CD4-positive, alpha-beta T cell treated with Interleukin-10 for 1 hour (primary cell): ENCODE measurements around the gene GPSM3.

Source experiments
- DNase-seq: peaks from one replicate; pipeline ENCODE4 v3.0.0-alpha.2; 2020

GPSM3 gene

DNA sequence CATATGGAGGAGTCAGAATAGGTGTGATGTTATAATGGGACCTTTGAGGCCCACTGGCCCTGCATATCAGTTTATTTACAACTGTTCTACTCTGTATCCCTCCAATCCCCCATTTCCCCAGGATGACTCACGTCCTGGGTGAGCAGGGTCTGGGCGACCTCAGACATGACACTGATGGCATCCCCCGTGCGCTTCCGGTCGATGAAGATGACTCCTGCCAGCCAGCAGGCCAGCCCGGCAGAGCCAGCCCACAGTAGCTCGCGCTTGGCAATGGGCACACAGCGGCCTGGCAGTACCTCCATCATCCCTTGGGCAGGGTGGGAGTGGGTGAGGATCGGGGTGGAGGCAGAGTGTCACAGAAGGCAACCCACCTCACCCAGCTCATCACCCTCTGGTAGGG, 22.1 kb downstream of the GPSM3 start:
- DNase-seq: no peak

DNA sequence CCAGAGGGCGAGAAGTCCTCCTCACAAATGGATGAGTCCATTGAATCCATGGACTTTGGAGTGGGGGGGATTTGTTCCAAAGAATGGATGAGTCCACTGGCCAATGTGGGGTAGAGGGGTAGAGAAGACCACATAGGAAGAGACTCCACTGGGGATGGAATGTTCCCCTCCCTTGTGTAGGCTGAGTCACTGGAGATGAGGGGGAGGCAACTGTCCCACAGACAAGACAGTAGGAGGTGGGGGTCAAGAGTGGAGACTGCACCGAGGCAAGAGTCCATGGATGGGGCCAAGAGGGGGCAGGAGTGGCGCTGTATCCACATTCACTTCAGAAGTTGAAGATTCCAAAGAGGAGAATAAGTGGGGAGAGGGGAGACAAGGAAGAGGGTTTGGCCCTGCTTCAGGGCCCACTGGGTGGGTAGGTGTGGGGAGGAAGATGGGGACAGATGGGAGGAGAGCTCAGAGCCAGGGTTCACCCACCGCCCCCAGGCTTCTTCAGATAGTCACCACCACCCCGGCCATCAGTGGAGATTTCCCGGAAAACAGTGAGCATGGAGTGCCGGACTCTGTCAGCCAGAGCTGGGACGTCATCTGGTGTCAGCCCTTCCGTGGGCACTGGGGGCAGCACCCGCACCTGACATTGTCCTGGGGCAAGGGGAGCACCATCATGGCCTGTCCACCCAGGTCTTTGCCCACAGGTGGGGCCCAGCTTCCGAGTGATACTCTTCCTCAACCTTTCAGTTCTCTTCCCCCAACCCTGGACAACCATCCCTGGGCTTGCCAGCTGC, 23.4 kb downstream of the GPSM3 start:
- no peak for DNase-seq

DNA sequence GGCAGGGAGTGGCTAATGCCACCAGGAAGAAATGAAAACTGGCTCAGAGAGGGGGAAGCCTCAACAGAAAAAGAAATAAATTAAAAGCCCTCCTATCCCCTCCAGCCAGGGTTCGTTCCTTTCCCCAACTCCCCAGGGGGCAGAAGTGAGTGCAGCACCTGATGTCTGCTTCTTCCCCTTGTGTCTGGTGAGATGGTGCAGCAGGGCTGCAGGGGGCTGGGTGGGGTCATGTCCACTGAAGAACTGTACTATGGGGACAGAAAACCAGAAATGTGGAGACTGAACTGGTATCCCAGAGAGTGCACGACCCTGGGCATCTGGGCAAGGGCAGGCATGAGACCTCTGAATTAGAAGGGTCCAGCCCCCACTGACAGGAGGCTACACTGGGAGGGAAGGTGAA, 24.1 kb downstream of the GPSM3 start:
- DNase-seq: no peak

DNA sequence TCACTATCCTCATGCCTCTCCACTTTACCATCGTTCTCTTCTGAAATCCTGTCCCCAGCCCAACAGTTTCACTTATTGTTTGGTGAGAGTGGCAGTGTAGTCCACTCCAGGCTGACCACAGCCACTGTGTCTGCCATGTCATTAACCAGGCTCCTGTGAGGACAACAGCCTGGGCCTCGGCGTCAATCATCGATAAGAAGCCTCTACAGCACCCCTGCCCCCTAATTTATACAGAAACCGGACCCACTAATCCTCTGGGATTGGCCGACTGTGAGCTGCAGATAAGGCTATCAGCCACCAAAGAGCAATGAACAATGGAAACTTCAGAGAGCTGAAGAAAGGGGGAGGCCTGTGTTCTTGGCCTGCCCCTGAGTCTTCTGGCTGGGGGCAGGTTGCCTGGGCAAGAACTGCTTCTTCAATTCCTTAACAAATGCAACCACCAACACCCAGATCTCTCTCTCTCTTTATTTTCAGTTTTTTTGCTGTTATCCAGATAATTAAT, 24.6 kb downstream of the GPSM3 start:
- DNase-seq: no peak

DNA sequence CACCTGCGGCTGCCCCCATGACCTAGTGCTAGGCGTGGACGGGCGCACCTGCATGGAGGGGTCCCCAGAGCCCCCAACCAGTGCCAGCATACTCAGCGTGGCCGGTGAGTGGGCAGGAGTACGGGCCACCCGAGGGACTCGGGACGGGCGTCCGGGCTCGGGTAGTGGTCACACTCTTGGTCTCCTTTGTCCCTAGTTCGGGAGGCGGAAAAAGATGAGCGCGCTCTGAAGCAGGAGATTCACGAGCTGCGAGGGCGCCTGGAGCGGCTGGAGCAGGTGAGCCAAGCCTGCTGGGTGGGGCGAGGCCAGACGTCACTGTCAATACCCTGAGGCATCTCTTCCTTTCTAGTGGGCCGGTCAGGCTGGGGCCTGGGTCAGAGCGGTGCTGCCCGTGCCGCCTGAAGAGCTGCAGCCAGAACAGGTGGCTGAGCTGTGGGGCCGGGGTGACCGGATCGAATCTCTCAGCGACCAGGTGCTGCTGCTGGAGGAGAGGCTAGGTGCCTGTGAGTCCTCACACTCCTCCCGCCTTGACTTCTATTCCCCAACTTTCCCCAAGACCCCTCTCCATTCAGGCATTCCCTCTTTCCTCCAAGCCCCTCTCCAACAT, 25.2 kb downstream of the GPSM3 start:
- DNase-seq: no peak

DNA sequence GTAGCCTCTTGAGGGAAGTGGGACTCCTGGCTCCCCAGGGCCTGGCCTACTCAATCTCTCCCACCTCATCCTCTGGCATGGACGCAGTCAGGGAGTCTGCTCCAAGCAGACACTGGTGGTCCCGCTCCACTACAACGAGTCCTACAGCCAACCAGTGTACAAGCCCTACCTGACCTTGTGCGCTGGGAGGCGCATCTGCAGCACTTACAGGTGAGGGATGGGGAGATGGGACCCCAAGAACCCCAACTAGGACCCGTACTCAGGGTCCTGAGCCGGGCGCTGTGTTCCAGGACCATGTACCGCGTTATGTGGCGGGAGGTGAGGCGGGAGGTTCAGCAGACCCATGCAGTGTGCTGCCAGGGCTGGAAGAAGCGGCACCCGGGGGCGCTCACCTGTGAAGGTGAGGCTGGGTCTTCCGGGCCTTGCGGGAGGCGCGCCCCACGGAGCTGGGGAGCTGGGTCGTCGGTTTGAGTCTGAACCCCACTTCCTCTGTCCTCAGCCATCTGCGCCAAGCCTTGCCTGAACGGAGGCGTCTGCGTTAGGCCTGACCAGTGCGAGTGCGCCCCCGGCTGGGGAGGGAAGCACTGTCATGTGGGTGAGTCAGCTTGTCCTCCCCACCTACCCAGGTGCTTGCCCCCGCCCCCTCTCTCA, 25.9 kb downstream of the GPSM3 start:
- DNase-seq: no peak

DNA sequence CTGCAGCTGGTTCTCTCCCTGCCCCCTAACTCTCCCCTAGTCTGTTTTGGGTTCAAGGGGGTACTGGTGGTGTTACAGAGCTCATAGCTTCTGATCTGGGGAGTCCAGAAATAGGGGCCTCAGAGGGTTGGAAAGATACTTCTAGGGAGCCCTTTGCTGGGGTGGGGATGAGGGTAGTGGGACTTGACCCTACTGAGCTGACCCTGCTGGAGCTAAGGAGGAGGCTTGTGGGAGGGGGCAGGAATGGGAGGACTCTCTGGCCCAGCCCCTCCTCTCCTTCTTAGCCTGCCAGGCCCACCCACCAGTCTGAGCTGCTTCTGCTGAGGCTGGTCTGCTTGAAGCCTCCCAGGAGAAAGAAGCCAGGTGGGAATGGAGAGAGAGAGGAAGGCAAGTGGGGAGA, 28.1 kb downstream of the GPSM3 start, which contains the start of gene EGFL8:
EGFL8 (plus strand) TSS at position 301 of the 400 bp plus-strand sequence. CDS start 1,571 bp downstream, outside the sequence.
- DNase-seq: no peak

DNA sequence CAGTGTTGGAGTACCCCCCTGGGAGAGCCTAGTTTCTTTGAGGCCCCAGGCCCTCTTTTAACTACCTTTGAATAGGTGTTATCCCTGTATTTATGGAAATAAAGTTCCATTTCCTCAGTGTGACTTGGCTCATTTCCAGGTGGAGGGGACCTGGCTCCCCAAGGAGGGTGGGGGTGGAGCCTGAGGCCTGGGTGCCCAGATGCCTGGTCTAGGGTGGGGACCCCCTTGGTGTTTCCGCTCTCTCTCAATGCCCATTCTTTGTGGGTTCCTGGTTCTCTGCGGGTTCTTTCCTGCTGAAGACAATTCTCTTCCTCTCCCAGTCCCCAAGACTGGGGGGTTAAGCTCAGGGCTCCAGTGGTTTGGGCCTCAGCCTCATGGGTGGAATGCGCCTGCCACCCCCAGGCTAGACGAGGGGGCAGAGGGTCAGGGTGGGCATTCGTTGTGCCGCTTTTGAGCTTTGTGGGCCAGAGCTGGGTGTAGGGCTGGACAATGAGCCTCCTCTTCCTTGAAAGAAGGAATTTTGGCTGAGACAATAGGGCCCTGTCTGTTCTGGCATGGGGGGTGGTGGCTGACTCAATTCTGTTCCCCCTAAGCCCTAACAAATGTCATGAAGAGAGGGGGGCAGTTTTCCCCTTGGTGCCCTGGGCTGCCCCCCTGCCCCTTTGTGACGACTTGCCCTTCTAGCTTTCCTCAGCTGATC, 28.7 kb downstream of the GPSM3 start:
- no peak for DNase-seq

DNA sequence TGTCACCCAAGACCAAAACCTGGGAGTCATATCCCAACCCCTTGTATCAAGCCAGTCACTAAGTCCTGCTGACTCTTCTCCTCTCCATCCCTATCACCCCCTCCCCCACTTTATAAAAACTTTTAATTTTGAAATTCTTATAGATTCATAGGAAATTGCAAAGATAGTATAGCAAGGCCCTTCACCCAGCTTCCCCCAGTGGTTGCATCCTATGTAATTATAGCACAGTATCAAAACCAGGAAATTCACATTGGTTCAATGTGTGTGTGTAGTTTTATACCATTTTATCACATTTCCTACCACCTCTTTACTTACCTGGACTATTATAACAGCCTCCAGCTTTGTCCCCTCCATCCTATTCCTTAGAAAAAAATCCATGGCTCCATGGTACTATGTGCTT, 34.4 kb downstream of the GPSM3 start:
- DNase-seq: no peak

DNA sequence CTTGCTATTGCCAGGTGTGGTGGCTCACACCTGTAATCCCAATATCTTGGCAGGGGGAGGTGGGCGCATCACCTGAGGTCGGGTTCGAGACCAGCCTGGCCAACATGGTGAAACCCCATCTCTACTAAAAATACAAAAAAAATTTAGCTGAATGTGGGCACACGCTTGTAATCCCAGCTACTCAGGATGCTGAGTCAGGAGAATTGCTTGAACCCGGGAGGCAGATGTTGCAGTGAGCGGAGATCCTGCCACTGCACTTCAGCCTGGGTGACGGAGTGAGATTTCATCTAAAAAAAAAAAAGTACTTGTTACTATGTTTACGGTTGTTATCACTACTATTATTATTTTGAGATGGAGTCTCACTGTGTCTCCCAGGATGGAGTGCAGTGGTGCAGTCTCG, 35.6 kb downstream of the GPSM3 start:
- no peak for DNase-seq

DNA sequence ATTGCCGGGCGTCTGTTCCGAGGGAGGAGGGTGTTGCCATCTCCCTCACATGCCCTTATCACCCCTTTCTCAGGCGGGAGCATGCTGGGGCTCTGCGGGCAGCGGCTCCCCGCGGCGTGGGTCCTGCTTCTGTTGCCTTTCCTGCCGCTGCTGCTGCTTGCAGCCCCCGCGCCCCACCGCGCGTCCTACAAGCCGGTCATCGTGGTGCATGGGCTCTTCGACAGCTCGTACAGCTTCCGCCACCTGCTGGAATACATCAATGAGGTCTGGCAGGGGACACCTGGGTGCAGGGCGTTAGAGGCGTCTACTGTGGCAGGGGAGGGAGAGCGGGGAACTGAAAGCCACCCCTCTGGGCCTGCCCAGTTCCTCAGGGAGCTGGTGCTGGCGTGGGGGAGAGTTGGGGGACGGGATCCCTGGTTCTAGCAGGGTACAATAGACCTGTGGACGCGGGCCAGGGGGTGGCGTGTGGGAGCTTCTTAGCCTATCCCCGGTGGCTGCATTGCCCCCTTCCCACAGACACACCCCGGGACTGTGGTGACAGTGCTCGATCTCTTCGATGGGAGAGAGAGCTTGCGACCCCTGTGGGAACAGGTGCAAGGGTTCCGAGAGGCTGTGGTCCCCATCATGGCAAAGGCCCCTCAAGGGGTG, 37.8 kb downstream of the GPSM3 start:
- DNase-seq: peak; percentile 77

DNA sequence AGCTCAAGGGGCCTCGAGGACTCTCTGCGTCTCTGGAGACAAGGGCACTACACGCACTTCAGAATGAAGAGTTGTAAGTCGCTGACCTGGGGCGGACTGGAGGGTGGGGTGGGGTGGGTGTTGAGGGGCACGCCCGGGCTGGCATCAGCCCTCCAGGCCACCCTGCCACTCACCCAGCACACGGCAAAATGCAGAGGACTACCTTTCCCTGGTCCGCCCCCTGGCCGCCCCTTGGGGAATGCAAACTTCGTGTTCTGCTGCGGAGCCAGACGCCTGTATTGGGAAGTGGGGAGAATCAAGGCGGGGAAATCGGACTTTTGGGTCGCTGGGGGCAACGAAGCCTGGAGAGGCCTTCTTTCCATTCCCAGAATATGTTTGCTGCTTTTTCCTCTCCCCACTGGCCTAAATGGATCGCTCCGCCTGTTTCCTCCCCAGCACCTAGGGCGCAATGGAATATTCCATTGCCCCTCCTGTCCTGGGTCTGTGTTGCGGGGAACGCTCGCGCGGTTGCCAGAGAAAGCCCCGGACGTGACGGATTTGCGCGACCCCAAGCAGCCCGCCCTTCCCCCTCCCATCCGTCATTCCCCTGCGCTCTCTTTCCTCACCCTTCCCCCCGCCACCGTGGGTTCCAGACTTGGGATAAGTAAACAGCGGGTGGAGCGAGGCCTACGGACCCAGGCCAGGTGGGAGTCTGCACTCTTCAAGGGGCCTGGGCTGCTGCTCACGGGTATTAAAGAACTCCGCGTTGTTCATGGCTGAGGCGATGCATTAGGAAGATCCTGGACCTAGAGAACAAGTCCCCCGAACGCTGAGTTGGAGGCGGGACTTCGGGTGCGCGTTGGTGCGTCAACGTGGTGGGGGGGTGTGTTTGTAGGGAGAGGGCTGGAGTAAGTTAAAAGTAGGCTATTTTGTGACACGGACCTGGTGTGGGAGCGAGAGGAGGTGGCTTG, 38.6 kb downstream of the GPSM3 start, which contains the start of gene PPT2:
PPT2 (plus strand) TSS at position 578 of the 950 bp plus-strand sequence. CDS start 454 bp downstream, outside the sequence.
- peak; percentile 83 for DNase-seq

DNA sequence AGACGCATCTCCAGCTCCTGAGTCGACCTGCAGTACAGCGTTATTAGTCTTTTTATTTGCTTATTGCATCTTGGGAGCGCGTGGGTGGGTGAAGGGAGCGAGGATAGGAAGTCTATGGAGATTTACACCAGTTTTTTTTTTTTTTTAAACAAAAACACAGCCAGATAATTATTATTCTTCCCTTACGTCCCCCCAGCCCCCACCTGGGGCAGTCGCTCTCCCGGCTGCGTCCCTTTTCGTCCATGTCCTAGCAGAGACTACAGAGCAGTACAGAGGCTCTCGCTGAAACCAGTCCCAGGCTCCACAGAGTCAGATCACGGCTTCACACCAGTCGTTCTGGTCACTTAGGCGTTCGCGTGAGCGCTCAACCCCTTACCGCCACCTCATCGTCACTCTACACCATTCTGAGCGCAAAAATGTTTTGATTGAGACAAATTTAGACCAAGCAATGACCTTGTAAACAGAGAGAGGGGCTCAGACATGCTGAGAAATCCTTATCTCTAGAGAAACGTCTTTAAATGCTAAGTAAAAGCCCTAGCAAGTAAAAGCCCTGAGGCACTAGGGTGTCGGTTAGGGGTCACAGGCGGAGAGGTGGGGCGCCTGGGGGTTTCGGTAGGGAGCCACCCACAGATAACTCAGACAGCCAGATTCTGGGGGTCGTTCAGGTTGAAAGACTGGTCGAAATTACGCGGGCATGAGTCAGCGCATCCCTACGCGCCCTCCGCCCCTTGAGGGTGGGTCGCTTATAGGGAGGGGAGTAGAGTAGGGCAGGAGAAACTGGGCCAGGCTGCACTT, 39.5 kb downstream of the GPSM3 start:
- DNase-seq: no peak

DNA sequence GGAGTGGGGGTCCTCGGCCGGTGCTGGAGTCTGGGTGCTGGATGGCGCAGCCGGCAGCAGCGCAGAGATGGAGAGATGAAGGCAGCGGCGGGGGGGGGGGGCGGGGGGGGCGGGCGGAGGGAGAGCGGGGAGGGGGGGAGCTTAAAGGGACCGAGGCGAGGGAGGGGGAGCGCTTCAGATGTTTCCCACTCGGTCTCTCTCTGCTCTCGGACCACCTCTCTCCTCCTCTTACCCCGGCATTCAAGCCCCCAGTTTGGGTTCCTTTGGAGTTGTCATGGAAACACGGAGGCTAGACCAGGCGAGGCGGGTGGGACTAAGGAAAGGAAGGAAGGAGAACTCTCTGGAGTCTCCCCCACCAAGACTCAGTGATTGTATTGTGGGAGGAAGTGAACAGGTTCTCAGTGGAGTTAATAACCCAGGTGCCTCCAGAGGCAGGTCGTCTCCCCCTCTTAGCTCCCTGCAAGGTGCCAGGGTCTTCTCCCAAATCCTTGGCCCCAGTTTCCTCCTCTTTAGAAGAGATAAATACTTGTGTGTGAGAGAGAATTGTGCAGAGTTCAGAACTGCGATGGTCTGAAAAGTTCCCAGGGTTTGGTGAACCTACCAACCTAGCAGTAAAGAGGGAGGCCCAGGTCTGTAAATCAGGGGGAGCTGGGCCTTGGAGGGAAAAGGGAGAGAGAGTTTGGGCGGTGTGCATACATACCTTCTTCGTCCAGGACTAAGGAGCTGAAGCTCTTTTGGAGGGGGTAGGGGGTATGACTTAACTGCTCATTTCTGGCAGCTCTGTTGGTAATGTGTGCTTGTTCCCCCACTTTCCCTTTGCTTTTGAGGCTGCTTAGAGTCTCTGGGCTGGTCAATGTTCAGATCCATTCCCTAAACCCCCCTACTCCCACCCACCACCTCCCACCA, 40.3 kb downstream of the GPSM3 start, which contains the start of gene PRRT1:
PRRT1 (minus strand) TSS at position 77 of the 906 bp plus-strand sequence. CDS start 112 bp downstream, outside the sequence.
- DNase-seq: no peak

DNA sequence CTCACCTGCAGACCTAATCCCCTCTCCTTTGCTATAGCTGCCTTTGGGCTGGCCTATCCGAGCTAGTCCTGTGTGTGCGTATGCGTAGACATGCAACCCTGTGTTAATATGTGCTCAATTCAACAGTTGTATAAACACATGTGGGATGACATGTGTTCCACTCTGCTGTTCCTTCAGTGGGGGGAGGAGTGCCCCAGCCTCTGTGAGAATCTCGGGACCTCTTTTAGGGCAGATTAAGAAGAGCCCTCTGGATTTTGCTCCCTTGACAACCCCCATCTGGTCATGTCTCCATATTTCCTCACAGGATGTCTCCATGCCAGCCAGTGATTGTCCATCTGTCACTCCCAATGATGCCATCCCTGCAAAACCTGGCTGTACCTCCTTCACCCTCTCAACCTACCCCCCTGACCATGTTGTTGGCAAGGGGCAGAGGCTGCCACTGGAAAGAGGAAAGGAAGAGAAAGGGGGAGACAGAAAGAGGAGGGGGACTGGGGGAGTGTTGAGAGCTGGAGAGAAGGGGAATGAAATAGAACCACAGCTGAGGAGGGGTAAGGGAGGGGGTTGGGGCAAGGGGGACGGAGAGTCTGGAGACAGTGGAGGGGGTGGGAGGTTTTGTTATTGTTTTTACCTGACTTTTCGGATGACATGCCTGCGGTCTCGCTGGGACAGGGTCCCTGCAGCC, 41.1 kb downstream of the GPSM3 start:
- no peak for DNase-seq

DNA sequence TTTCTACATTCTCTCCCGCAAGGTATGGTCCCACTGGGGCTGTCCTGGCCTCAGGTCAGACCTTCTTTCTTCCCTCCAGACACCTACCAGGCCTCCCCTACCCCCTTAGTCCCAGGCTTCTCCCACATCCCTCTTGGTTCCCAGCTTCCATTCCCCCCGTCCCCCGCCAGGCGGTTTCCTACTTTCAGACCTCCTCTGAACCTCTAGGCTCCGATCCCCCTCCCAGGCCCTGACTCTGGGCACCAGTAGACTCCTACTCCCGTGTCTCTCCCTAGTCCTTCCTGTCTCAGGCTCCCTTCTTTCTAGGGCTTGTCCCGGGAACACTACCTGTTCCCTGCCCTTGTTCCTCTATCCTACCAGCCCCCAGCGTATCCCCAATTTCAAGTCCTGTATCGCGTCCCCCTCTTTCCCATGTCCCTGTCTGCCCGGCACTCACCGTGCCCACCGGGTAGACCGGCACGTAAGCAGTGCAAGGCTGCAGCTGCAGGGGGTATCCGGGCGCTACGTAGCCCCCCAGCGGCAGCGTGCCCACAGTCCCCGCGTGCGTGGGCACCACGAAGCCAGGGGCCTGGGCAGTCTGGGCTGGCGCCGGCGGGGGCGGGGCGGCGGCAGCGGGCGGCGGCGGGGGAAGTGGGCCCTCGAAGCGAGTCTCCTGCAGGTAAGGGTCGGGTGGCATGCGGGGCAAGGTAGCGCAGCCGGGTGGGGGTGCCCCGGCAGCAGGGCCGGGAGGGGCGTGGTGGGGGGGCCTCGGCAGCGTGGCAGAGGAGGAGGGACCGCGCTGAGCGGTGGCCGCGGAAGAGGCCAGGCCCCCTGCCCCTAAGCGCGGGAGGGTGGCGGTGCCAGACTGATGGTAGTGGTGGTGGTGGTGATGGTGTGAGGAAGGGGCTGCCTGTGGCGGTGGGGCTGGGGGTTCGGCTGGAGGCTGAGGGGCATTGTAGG, 42.2 kb downstream of the GPSM3 start:
- no peak for DNase-seq

DNA sequence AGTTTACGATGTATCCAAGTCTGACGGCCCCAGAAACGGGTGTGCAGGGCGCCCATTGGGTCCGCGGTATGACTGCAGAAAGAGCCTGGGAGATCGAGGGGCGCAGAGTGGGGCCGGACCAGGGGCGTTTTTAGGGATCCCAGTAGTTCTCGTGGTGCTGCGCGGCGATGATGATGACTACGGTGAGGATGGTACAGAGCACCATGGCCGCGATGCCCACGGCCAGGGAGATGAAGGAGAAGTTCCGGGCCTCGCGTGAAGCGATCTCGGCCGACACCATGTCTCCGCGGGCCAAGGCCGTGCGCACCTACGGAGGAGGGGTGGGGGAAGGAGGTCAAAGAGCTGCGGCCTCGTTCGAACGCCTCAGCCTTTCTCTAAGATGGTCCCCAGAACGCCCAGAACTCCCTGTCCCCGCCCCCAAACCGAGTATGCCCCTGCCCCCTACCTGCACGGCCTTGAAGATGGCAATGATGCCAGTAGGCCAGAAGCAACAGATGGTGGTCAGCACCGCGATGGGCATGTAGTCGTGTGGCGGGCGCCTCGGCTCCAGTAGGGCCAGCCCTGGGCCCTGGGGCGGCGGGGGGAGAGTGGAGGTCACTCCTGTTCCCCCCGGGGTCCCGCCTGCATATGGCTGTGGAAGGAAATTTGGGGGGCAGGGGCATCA, 43.2 kb downstream of the GPSM3 start:
- DNase-seq: no peak
